Retinal pigment epithelial cell (primary cell): ENCODE results near the gene KIR2DL3.
"Not testable (repeated sequence)": the region's sequence is repeated elsewhere in the genome, so short reads cannot be mapped to it uniquely, and the experiment has no call there.

ENCODE experiments used
- DNase-seq: peaks from one replicate; pipeline ENCODE4 v3.0.0-alpha.2; 2010; ENCODE audit warnings: low read depth
- H3K4me3 ChIP-seq: 2 replicates; pipeline ENCODE4 v1.5.1; 2011; ENCODE audit warnings: mild to moderate bottlenecking, low read length, control low read depth, moderate library complexity
- CTCF ChIP-seq: conservative IDR thresholded peaks from 2 replicates; pipeline ENCODE4 v1.5.1; 2011; ENCODE audit warnings: low read depth, low read length, control low read depth, inconsistent platforms

Gene KIR2DL3

DNA sequence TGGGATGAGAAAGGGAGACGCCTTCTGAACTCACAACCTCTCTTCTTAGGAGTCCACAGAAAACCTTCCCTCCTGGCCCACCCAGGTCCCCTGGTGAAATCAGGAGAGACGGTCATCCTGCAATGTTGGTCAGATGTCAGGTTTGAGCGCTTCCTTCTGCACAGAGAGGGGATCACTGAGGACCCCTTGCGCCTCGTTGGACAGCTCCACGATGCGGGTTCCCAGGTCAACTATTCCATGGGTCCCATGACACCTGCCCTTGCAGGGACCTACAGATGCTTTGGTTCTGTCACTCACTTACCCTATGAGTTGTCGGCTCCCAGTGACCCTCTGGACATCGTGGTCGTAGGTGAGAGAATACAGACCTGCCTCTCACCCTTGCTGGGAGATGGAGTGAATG lies 10.8 kb upstream of the KIR2DL3 start:
- no peak for DNase-seq
- TF ChIP-seq CTCF, result no peak
- H3K4me3 ChIP-seq, result no peak overlapping the region

GRCh38 chr19:54728167-54728566 lies 10.1 kb upstream of the KIR2DL3 start:
- TF ChIP-seq CTCF, result no peak
- no peak overlapping the region for H3K4me3 ChIP-seq
- DNase-seq, result no peak

- no peak overlapping the region for H3K4me3 ChIP-seq
- no peak for TF ChIP-seq CTCF
- DNase-seq, result no peak
Observed at GRCh38 chr19:54729416-54730188, 8.7 kb upstream of the KIR2DL3 start.

DNA sequence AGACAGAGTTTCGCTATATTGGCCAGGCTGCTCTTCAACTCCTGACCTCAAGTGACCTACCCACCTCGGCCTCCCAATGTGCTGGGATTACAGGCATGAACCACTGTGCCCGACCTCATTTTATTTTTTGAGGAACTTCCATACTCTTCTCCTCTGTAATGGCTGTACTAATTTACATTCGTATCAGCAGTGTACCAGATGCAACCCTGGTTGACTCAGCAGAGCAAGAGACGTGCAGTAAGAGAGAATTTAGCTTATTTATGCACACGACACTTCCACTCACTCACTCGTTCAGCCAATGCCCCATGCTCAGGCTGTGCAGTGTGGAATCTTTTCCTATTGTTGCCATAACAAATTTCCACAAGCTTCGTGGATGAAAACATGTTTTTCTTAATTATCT lies 7.1 kb upstream of the KIR2DL3 start:
- no peak for TF ChIP-seq CTCF
- no peak for DNase-seq
- no peak overlapping the region for H3K4me3 ChIP-seq

DNA sequence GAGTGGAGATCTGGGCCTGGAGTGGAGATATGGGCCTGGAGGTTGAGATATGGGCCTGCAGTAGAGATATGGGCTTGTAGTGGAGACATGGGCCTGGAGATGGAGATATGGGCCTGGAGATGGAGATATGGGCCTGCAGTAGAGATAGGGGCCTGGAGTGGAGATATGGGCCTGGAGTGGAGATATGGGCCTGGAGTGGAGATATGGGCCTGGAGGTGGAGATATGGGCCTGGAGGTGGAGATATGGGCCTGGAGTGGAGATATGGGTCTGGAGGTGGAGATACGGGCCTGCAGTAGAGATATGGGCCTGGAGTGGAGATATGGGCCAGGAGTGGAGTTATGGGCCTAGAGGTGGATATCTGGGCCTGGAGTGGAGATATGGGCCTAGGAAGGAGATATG lies 402 bp downstream of the KIR2DL3 start:
- no peak overlapping the region for H3K4me3 ChIP-seq
- TF ChIP-seq CTCF, result no peak
- no peak for DNase-seq

DNA sequence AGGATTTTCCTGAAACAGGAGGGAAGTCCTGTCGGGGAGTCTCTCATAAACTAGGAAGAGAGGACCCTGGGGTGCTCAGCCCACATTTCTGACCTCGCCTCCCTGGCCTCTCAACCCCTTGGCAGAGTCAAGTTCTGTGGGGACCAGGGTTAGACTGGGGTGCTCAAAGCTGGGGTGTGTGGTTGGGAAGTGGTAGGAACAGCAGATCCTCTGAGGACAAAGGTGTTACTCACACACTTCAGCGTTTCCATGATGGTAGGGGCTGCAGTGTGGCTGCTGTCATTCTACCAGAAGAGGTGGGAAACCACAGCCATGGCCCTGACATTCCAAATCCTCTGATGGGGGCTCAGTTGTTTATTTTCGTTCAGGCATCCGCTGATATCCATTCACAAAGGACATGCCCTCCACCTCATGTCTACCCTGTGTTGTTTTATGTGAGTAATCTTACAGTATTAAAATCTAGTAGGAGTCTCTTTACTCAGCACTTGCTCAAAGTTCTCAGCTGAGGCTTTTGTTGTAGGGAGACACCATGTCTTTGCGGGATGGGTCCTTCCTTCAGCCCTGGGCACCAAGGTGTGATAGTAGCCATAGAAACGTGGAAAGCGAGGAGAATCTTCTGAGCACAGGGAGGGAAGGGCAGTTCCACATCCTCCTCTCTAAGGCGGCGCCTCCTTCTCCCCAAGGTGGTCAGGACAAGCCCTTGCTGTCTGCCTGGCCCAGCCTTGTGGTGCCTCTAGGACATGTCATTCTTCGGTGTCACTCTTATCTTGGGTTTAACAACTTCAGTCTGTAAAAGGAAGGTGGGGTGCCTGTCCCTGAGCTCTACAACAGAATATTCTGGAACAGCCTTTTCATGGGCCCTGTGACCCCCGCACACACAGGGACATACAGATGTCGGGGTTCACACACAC lies 1.5 kb downstream of the KIR2DL3 start:
- no peak overlapping the region for H3K4me3 ChIP-seq
- TF ChIP-seq CTCF, result no peak

DNA sequence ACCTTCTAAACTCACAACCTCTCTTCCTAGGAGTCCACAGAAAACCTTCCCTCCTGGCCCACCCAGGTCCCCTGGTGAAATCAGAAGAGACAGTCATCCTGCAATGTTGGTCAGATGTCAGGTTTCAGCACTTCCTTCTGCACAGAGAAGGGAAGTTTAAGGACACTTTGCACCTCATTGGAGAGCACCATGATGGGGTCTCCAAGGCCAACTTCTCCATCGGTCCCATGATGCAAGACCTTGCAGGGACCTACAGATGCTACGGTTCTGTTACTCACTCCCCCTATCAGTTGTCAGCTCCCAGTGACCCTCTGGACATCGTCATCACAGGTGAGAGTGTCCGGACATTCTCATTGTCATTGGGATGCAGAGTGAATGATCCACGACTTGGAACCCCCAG lies 3.6 kb downstream of the KIR2DL3 start:
- not testable (repeated sequence) for H3K4me3 ChIP-seq, DNase-seq

More for the DNA sequence above, 1.5 kb downstream of the KIR2DL3 start:
- no peak for DNase-seq

DNA sequence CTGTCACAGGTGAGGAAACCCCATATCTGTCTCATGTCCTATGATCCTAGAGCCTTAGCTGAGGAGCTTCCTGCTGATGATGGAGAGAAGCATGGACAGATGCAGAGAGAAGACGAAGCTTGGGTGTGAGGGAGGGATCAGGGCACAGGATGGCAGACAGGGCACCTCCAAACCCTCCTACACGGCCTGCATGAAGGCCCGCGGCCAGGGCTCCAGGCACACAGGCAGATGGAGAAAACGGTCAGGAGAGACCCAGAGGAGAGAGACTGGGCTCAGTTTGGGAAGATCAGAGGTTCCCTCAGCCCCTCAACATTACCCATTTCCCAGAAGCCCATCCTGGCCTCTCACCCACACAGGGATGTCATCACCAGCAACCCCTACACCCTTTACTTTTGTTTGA lies 5.8 kb downstream of the KIR2DL3 start:
- H3K4me3 ChIP-seq, DNase-seq: not testable (repeated sequence)

DNA sequence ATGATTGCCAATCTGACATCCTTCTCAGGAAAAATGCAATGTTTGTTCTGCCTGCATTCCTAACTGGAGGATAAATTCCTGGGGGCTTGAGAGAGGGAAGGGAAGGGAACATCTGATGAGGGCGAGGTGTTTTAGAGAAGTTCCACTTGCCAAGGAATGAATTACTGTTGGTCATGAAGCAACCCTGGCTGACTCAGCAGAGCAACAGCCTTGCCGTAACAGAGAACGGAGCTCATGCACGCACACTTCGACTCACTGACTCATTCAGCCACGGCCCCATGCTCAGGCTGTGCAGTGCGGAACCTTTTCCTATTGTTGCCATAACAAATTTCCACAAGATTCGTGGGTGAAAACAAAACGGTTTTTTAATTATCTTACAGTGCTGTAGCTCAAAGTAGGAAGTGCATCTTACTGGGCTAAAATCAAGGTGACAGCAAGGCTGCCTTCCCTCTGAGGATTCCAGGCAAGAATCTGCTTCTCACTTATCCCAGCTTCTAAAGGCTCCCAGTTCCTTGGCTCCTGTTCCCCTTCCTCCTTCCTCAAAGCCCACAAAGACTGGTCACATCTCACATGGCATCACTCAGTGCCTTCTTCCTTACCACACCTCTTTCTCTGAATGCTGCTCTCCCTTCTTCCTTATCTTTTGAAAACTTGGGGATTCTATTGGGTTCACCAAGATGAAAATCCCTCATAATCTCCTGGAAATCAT lies 9.5 kb downstream of the KIR2DL3 start:
- H3K4me3 ChIP-seq, DNase-seq: not testable (repeated sequence)

DNA sequence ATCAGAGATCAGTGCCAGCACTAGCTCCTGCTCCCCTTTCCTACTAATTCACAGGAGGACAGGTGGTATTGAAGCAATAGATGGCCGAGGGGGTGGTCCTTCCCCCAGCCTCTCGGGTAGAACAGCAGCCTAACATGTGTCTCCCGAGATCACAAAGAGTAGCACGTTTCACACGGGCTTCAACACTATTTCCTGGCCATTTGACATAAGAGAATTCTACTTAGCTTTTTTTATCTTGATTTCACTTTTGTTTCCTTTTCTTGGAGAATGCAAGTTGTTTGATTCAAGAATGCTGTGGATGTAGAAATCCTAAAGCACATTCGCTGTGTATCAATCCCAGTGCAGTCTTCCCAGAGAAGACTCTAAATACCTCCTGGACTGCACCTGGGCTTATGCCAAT lies 12.0 kb downstream of the KIR2DL3 start:
- DNase-seq, H3K4me3 ChIP-seq: not testable (repeated sequence)
